Neural crest cell (in vitro differentiated cells): ENCODE data around the gene CREB3L4. TPM values are rescaled to one million over a fixed set of nuclear protein-coding genes. Genes with fewer than 3 reads are reported as not detected.
"Not testable (repeated sequence)": the region's sequence is repeated elsewhere in the genome, so short reads cannot be mapped to it uniquely, and the experiment has no call there.

Source experiments
- DNase-seq: peaks from one replicate; pipeline ENCODE4 v3.0.0; 2021; ENCODE audit warnings: low read depth, mixed read lengths, low spot score
- H3K27ac Mint-ChIP-seq: one replicate; pipeline ENCODE4 v1.8.0; 2021; ENCODE audit warnings: mild to moderate bottlenecking, mixed read lengths; ENCODE audit not compliant: unreplicated experiment
- H3K27me3 Mint-ChIP-seq: 2 replicates; pipeline ENCODE4 v1.8.0; 2021; ENCODE audit warnings: low read depth, mild to moderate bottlenecking, mixed read lengths
- H3K36me3 Mint-ChIP-seq: 2 replicates; pipeline ENCODE4 v1.8.0; 2021; ENCODE audit warnings: low read depth, mild to moderate bottlenecking, mixed read lengths
- H3K4me1 Mint-ChIP-seq: 2 replicates; pipeline ENCODE4 v1.8.0; 2021; ENCODE audit warnings: mixed read lengths
- H3K4me3 Mint-ChIP-seq: one replicate; pipeline ENCODE4 v1.8.0; 2021; ENCODE audit warnings: mild to moderate bottlenecking, mixed read lengths
- H3K9me3 Mint-ChIP-seq: 2 replicates; pipeline ENCODE4 v1.8.0; 2021; ENCODE audit warnings: mixed read lengths
- CTCF ChIP-seq: fragments of 200-600 bp; sonication (generic); conservative IDR thresholded peaks from 2 replicates; pipeline ENCODE4 v1.5.0; 2021; ENCODE audit warnings: antibody characterized with exemption, mild to moderate bottlenecking
- total RNA-seq: library from RNA; stranded (reverse); gene quantifications from 2 replicates; pipeline ENCODE4 v1.2.1, GENCODE V29; 2021

The CREB3L4 gene
- total RNA-seq, 1 donor from 2014 or later, result 20.0 TPM

GRCh38 chr1:153995640-153996039 lies 27.9 kb downstream of the CREB3L4 start:
- H3K27me3 Mint-ChIP-seq, result no peaks in the 10 kb centered on the region
- peaks cover under 1% of the 10 kb centered on the region for H3K9me3 Mint-ChIP-seq
- no peak overlapping the region for H3K27ac Mint-ChIP-seq
- H3K36me3 Mint-ChIP-seq, result peaks cover 24% of the 10 kb centered on the region
- H3K4me1 Mint-ChIP-seq, result peaks cover 23% of the 10 kb centered on the region
- no peak for TF ChIP-seq CTCF
- H3K4me3 Mint-ChIP-seq, result peak overlapping the region; percentile 75
- no peak for DNase-seq

- peak overlapping the region; percentile 23 for H3K4me3 Mint-ChIP-seq
- peaks cover 14% of the 10 kb centered on the region for H3K36me3 Mint-ChIP-seq
- not testable (repeated sequence) for DNase-seq, H3K9me3 Mint-ChIP-seq, H3K27ac Mint-ChIP-seq, H3K27me3 Mint-ChIP-seq
- H3K4me1 Mint-ChIP-seq, result peaks cover 13% of the 10 kb centered on the region
Measured at GRCh38 chr1:153996882-153997281, 29.2 kb downstream of the CREB3L4 start.

- H3K27me3 Mint-ChIP-seq, result no peaks in the 10 kb centered on the region
- H3K4me3 Mint-ChIP-seq, result no peak overlapping the region
- DNase-seq, result no peak
- peaks cover 2% of the 10 kb centered on the region for H3K4me1 Mint-ChIP-seq
- no peak for TF ChIP-seq CTCF
- no peaks in the 10 kb centered on the region for H3K9me3 Mint-ChIP-seq
- peaks cover 4% of the 10 kb centered on the region for H3K36me3 Mint-ChIP-seq
- no peak overlapping the region for H3K27ac Mint-ChIP-seq
Measured at GRCh38 chr1:154000420-154000819, 32.7 kb downstream of the CREB3L4 start.

GRCh38 chr1:154006136-154006535 lies 38.4 kb downstream of the CREB3L4 start:
- Mint-ChIP-seq H3K27me3 (no peaks in the 10 kb centered on the region), H3K4me3 (no peak overlapping the region), H3K36me3 (no peaks in the 10 kb centered on the region), H3K4me1 (no peaks in the 10 kb centered on the region), H3K27ac (no peak overlapping the region), H3K9me3 (no peaks in the 10 kb centered on the region)
- no peak for TF ChIP-seq CTCF
- no peak for DNase-seq

GRCh38 chr1:154012129-154012528 lies 44.4 kb downstream of the CREB3L4 start:
- no peaks in the 10 kb centered on the region for H3K4me1 Mint-ChIP-seq
- no peak for DNase-seq
- TF ChIP-seq CTCF, result no peak
- no peaks in the 10 kb centered on the region for H3K9me3 Mint-ChIP-seq
- no peaks in the 10 kb centered on the region for H3K36me3 Mint-ChIP-seq
- no peak overlapping the region for H3K4me3 Mint-ChIP-seq
- H3K27ac Mint-ChIP-seq, result no peak overlapping the region
- no peaks in the 10 kb centered on the region for H3K27me3 Mint-ChIP-seq

GRCh38 chr1:154012543-154012942 lies 44.8 kb downstream of the CREB3L4 start:
- H3K4me3 Mint-ChIP-seq, H3K36me3 Mint-ChIP-seq, H3K27me3 Mint-ChIP-seq, H3K27ac Mint-ChIP-seq, H3K9me3 Mint-ChIP-seq, H3K4me1 Mint-ChIP-seq, DNase-seq: not testable (repeated sequence)
